HEK293 (cell line): ENCODE results near the gene TAF9B.
A peak's percentile ranks its signal among the peaks of the same experiment; 100 is the strongest.

Source experiments
- CTCF ChIA-PET: fragments of 350-600 bp; formaldehyde crosslinking; extraction: SDS; loops from one replicate; lab custom pipeline; 2021; ENCODE audit warnings: antibody characterized with exemption; lab: Yijun Ruan, JAX
- POLR2A ChIA-PET: fragments of 300-600 bp; formaldehyde crosslinking; extraction: SDS; loops from one replicate; lab custom pipeline; 2020; ENCODE audit warnings: antibody characterized with exemption, inconsistent platforms; lab: Yijun Ruan, JAX
- H3K27ac ChIP-seq: fragments of 200-500 bp; sonication (Bioruptor generic); 2 replicates; pipeline ENCODE4 v1.5.1; 2014; ENCODE audit warnings: low read depth, low read length, control low read depth, inconsistent platforms; ENCODE audit errors: extremely low read depth
- H3K36me3 ChIP-seq, 2 experiments: fragments of 200-500 bp in 1 of 2; sonication (Bioruptor generic) in 1 of 2; 1 replicate in 1 of 2; 2 replicates in 1 of 2; pipeline ENCODE4 v1.5.1; 2014 to 2017; ENCODE audit warnings: inconsistent platforms in 2 of 2, low read length in 2 of 2; ENCODE audit not compliant: control insufficient read depth in 2 of 2, insufficient read depth in 1 of 2
- H3K4me1 ChIP-seq: fragments of 200-500 bp; sonication (Bioruptor generic); 2 replicates; pipeline ENCODE4 v1.5.1; 2014; ENCODE audit warnings: mild to moderate bottlenecking, low read length, inconsistent platforms; ENCODE audit not compliant: control insufficient read depth, insufficient read depth
- H3K4me3 ChIP-seq: 2 replicates; pipeline ENCODE4 v1.5.1; 2011; ENCODE audit warnings: low read depth, mild to moderate bottlenecking, control low read depth, low read length, moderate library complexity
- H3K9me3 ChIP-seq: fragments of 200-500 bp; sonication (Bioruptor generic); 2 replicates; pipeline ENCODE4 v1.5.1; 2014; ENCODE audit warnings: low read depth, low read length, inconsistent platforms; ENCODE audit not compliant: control insufficient read depth, insufficient read depth
- ZBTB20 ChIP-seq: fragments of 450-650 bp; formaldehyde crosslinking; IDR thresholded peaks from 2 replicates; pipeline ENCODE4 v1.5.1; 2016; ENCODE audit warnings: missing biosample characterization, missing genetic modification characterization
- ZBTB21 ChIP-seq: fragments of 450-650 bp; formaldehyde crosslinking; IDR thresholded peaks from 2 replicates; pipeline ENCODE4 v1.5.1; 2017; ENCODE audit warnings: missing biosample characterization, missing genetic modification characterization
- ZNF221 ChIP-seq: fragments of 450-650 bp; formaldehyde crosslinking; IDR thresholded peaks from 2 replicates; pipeline ENCODE4 v1.5.1; 2017; ENCODE audit warnings: missing biosample characterization, missing genetic modification characterization, borderline replicate concordance
- ZNF37A ChIP-seq: fragments of 450-650 bp; IDR thresholded peaks from 2 replicates; pipeline ENCODE4 v1.5.1; 2018; ENCODE audit warnings: missing biosample characterization, missing genetic modification characterization
- ZNF654 ChIP-seq: fragments of 450-650 bp; formaldehyde crosslinking; IDR thresholded peaks from 2 replicates; pipeline ENCODE4 v1.5.1; 2016; ENCODE audit warnings: low read depth, missing biosample characterization, missing genetic modification characterization
- ZNF777 ChIP-seq: fragments of 450-650 bp; formaldehyde crosslinking; IDR thresholded peaks from 2 replicates; pipeline ENCODE4 v1.5.1; 2017; ENCODE audit warnings: missing biosample characterization, missing genetic modification characterization, borderline replicate concordance
- ZNF830 ChIP-seq: fragments of 450-650 bp; IDR thresholded peaks from 2 replicates; pipeline ENCODE4 v1.5.0; 2018; ENCODE audit warnings: missing biosample characterization, missing genetic modification characterization, low read depth, mild to moderate bottlenecking, moderate library complexity
- TF ChIP-seq, protein P1 (sequence below): fragments of 450-650 bp; formaldehyde crosslinking; IDR thresholded peaks from 2 replicates; pipeline ENCODE4 v1.5.1; 2016; ENCODE audit warnings: missing biosample characterization, missing genetic modification characterization, borderline replicate concordance
- TF ChIP-seq, protein P2 (sequence below): fragments of 450-650 bp; formaldehyde crosslinking; IDR thresholded peaks from 2 replicates; pipeline ENCODE4; 2016; ENCODE audit warnings: missing biosample characterization, missing genetic modification characterization
- TF ChIP-seq, protein P3 (sequence below): fragments of 450-650 bp; formaldehyde crosslinking; optimal IDR thresholded peaks from 2 replicates; pipeline ENCODE3; 2016; ENCODE audit warnings: missing biosample characterization, mild to moderate bottlenecking, missing genetic modification characterization
- TF ChIP-seq, protein P4 (sequence below): fragments of 450-650 bp; formaldehyde crosslinking; IDR thresholded peaks from 2 replicates; pipeline ENCODE4 v1.5.1; 2016; ENCODE audit warnings: missing biosample characterization, missing genetic modification characterization
- TF ChIP-seq, protein P5 (sequence below): fragments of 450-650 bp; formaldehyde crosslinking; IDR thresholded peaks from 2 replicates; pipeline ENCODE4 v1.5.1; 2017; ENCODE audit warnings: missing biosample characterization, missing genetic modification characterization

Gene TAF9B

DNA sequence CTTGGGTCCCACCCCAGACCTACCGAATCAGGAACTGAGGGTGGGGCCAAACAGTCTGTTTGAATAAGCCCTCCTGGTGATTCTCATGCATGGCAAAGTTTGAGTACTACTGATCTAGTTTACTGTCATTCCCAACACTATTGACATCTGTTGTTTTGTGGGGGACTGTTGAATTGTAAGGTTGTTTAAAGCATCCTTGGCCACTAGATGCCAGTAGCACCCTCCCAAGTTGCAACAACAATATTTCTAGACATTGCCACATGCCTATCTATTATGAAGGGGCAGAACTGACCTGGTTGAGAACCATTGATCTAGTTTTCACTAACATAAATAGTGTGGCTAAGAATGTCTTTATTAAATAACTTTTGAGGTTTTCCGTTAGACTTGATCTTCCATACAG, 15.1 kb downstream of the TAF9B start:
- CTCF ChIA-PET = interaction anchor here (0.6 kb wide), 1 partner anchor 14 kb away, joined by 3 read pairs; no protein-coding TSS in a partner anchor
- H3K36me3 ChIP-seq = peaks cover 71 to 96% of the 10 kb centered on the region in 2 experiments
- TF ChIP-seq ZNF221 (tag by site-specific recombination) (no peak), ZNF654 (tag by site-specific recombination) (peak; percentile 36)

DNA sequence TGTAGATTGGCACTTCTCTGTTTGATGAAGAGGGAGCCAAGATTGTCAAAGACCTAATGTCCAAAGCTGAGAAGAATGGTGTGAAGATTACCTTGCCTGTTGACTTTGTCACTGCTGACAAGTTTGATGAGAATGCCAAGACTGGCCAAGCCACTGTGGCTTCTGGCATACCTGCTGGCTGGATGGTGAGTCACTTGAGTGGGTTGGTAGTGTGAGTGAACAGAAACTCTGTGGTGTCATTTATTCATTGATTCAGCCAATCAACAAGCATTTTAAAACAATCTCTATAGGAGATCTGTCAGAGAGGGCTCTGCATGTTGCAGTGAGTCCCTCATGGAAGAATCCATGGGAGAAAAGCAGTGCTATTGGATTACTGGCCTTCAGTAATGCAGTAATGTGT, 16.3 kb downstream of the TAF9B start:
- POLR2A ChIA-PET = no interaction called here
- CTCF ChIA-PET = interaction anchor here (0.7 kb wide), 1 partner anchor 21 kb away, joined by 7 read pairs; no protein-coding TSS in a partner anchor
- H3K36me3 ChIP-seq = peaks cover 69 to 98% of the 10 kb centered on the region in 2 experiments

More for the DNA sequence above, 15.1 kb downstream of the TAF9B start:
- Histone ChIP-seq H3K9me3 (no peaks in the 10 kb centered on the region), H3K27ac (no peak overlapping the region), H3K4me3 (no peak overlapping the region), H3K4me1 (no peaks in the 10 kb centered on the region)
- POLR2A ChIA-PET = no interaction called here

More for the DNA sequence above, 16.3 kb downstream of the TAF9B start:
- no peak for TF ChIP-seq ZBTB20 (tag by site-specific recombination)
- no peak for TF ChIP-seq ZBTB21 (tag by site-specific recombination)
- TF ChIP-seq, protein P1, sequence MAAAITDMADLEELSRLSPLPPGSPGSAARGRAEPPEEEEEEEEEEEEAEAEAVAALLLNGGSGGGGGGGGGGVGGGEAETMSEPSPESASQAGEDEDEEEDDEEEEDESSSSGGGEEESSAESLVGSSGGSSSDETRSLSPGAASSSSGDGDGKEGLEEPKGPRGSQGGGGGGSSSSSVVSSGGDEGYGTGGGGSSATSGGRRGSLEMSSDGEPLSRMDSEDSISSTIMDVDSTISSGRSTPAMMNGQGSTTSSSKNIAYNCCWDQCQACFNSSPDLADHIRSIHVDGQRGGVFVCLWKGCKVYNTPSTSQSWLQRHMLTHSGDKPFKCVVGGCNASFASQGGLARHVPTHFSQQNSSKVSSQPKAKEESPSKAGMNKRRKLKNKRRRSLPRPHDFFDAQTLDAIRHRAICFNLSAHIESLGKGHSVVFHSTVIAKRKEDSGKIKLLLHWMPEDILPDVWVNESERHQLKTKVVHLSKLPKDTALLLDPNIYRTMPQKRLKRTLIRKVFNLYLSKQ = no peak
- TF ChIP-seq, protein P2, sequence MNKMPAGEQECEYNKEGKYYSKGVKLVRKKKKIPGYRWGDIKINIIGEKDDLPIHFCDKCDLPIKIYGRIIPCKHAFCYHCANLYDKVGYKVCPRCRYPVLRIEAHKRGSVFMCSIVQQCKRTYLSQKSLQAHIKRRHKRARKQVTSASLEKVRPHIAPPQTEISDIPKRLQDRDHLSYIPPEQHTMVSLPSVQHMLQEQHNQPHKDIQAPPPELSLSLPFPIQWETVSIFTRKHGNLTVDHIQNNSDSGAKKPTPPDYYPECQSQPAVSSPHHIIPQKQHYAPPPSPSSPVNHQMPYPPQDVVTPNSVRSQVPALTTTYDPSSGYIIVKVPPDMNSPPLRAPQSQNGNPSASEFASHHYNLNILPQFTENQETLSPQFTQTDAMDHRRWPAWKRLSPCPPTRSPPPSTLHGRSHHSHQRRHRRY = no peak
- TF ChIP-seq, protein P3, sequence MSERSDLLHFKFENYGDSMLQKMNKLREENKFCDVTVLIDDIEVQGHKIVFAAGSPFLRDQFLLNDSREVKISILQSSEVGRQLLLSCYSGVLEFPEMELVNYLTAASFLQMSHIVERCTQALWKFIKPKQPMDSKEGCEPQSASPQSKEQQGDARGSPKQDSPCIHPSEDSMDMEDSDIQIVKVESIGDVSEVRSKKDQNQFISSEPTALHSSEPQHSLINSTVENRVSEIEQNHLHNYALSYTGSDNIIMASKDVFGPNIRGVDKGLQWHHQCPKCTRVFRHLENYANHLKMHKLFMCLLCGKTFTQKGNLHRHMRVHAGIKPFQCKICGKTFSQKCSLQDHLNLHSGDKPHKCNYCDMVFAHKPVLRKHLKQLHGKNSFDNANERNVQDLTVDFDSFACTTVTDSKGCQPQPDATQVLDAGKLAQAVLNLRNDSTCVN (tag by site-specific recombination) = no peak
- TF ChIP-seq ZNF830 = no peak
- TF ChIP-seq, protein P4, sequence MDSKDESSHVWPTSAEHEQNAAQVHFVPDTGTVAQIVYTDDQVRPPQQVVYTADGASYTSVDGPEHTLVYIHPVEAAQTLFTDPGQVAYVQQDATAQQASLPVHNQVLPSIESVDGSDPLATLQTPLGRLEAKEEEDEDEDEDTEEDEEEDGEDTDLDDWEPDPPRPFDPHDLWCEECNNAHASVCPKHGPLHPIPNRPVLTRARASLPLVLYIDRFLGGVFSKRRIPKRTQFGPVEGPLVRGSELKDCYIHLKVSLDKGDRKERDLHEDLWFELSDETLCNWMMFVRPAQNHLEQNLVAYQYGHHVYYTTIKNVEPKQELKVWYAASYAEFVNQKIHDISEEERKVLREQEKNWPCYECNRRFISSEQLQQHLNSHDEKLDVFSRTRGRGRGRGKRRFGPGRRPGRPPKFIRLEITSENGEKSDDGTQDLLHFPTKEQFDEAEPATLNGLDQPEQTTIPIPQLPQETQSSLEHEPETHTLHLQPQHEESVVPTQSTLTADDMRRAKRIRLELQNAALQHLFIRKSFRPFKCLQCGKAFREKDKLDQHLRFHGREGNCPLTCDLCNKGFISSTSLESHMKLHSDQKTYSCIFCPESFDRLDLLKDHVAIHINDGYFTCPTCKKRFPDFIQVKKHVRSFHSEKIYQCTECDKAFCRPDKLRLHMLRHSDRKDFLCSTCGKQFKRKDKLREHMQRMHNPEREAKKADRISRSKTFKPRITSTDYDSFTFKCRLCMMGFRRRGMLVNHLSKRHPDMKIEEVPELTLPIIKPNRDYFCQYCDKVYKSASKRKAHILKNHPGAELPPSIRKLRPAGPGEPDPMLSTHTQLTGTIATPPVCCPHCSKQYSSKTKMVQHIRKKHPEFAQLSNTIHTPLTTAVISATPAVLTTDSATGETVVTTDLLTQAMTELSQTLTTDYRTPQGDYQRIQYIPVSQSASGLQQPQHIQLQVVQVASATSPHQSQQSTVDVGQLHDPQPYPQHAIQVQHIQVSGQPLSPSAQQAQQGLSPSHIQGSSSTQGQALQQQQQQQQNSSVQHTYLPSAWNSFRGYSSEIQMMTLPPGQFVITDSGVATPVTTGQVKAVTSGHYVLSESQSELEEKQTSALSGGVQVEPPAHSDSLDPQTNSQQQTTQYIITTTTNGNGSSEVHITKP (tag by site-specific recombination) = no peak
- TF ChIP-seq, protein P5, sequence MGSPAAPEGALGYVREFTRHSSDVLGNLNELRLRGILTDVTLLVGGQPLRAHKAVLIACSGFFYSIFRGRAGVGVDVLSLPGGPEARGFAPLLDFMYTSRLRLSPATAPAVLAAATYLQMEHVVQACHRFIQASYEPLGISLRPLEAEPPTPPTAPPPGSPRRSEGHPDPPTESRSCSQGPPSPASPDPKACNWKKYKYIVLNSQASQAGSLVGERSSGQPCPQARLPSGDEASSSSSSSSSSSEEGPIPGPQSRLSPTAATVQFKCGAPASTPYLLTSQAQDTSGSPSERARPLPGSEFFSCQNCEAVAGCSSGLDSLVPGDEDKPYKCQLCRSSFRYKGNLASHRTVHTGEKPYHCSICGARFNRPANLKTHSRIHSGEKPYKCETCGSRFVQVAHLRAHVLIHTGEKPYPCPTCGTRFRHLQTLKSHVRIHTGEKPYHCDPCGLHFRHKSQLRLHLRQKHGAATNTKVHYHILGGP (tag by site-specific recombination) = no peak
- TF ChIP-seq ZNF37A (tag by site-specific recombination) = no peak
- TF ChIP-seq ZNF777 (tag by site-specific recombination) = no peak
- Histone ChIP-seq H3K4me1 (no peaks in the 10 kb centered on the region), H3K4me3 (no peak overlapping the region), H3K9me3 (no peaks in the 10 kb centered on the region), H3K27ac (no peak overlapping the region)
